A673 (cell line): Measurements from ENCODE around the gene SLC26A8.

Source experiments
- EZH2 ChIP-seq: fragments of 200-600 bp; sonication (generic); IDR thresholded peaks from 2 replicates; pipeline ENCODE4 v1.6.1; 2017; ENCODE audit warnings: borderline replicate concordance, low read depth, mild to moderate bottlenecking, mixed read lengths, antibody characterized with exemption, low read length; ENCODE audit not compliant: poor library complexity, severe bottlenecking
- TF ChIP-seq, protein P1 (sequence below): fragments of 300-800, 200-600 bp; sonication (generic); conservative IDR thresholded peaks from 2 replicates; pipeline ENCODE4 v1.5.1; 2017; ENCODE audit warnings: low read depth, mild to moderate bottlenecking, antibody characterized with exemption, low read length, moderate library complexity, mixed read lengths

- no peak for TF ChIP-seq EZH2
- TF ChIP-seq, protein P1, sequence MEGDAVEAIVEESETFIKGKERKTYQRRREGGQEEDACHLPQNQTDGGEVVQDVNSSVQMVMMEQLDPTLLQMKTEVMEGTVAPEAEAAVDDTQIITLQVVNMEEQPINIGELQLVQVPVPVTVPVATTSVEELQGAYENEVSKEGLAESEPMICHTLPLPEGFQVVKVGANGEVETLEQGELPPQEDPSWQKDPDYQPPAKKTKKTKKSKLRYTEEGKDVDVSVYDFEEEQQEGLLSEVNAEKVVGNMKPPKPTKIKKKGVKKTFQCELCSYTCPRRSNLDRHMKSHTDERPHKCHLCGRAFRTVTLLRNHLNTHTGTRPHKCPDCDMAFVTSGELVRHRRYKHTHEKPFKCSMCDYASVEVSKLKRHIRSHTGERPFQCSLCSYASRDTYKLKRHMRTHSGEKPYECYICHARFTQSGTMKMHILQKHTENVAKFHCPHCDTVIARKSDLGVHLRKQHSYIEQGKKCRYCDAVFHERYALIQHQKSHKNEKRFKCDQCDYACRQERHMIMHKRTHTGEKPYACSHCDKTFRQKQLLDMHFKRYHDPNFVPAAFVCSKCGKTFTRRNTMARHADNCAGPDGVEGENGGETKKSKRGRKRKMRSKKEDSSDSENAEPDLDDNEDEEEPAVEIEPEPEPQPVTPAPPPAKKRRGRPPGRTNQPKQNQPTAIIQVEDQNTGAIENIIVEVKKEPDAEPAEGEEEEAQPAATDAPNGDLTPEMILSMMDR = no peak
These were observed 27.7 kb upstream of the SLC26A8 start for GRCh38 chr6:36052097-36052496.
